Motor neuron (in vitro differentiated cells): ENCODE results near the gene CRHR2. TPM values are rescaled to one million over a fixed set of nuclear protein-coding genes. Genes with fewer than 3 reads are reported as not detected.

ENCODE experiments used
- ATAC-seq, 8 experiments: fragments of 200-7000 bp; cut with Tn5 transposase; replicated peaks in 6 of 8; 2 replicates each; pipeline ENCODE4 v1.8.0; 2021; ENCODE audit warnings: mild to moderate bottlenecking in 8 of 8, moderate library complexity in 8 of 8
- H3K27ac ChIP-seq, 2 donors: fragments of 250-450 bp; sonication (Bioruptor Pico); 2 replicates each; pipeline ENCODE4 v1.9.0; 2021; ENCODE audit warnings: antibody characterized with exemption in 2 of 2, mild to moderate bottlenecking in 2 of 2, moderate library complexity in 1 of 2
- H3K4me1 ChIP-seq, 2 donors: fragments of 250-450 bp; sonication (Bioruptor Pico); replicated peaks in 1 of 2; 2 replicates each; pipeline ENCODE4 v1.6.1; 2021; ENCODE audit warnings: antibody characterized with exemption in 2 of 2, mild to moderate bottlenecking in 2 of 2, moderate library complexity in 1 of 2
- H3K4me3 ChIP-seq, 5 donors: fragments of 250-450 bp; sonication (Bioruptor Pico); 2 replicates each; pipeline ENCODE4 v1.9.0; 2021; ENCODE audit warnings: antibody characterized with exemption in 5 of 5, mild to moderate bottlenecking in 5 of 5, moderate library complexity in 4 of 5
- WGBS, 10 experiments: fragments of 450-650 bp; shearing (Covaris generic); methylation state at CpG; one replicate each; pipeline ENCODE4 v1.0.0; 2022; 5-methylcytosine and 5-hydroxymethylcytosine counted together
- in situ Hi-C, 9 experiments: fragments of 400-800 bp; cut with MboI; loops; one replicate each; pipeline ENCODE4 v1.15.0; 2021; ENCODE audit warnings: low sequenced_read_pairs in 9 of 9, low pct_unique_long_range_greater_than_20kb in 2 of 9; ENCODE audit not compliant: unreplicated experiment in 9 of 9
- total RNA-seq, 8 experiments: library from RNA; unstranded; fragments of 300-600 nt; gene quantifications; 2 replicates each; pipeline versions ENCODE4 v1.2.3 to v1.2.4, GENCODE V29; 2022

Gene CRHR2
- total RNA-seq, result 1 to 10 TPM in 2 of 8 experiments, under 1 TPM in 5, not detected in 1; 0.22 to 1.2 (median 0.60) TPM

DNA sequence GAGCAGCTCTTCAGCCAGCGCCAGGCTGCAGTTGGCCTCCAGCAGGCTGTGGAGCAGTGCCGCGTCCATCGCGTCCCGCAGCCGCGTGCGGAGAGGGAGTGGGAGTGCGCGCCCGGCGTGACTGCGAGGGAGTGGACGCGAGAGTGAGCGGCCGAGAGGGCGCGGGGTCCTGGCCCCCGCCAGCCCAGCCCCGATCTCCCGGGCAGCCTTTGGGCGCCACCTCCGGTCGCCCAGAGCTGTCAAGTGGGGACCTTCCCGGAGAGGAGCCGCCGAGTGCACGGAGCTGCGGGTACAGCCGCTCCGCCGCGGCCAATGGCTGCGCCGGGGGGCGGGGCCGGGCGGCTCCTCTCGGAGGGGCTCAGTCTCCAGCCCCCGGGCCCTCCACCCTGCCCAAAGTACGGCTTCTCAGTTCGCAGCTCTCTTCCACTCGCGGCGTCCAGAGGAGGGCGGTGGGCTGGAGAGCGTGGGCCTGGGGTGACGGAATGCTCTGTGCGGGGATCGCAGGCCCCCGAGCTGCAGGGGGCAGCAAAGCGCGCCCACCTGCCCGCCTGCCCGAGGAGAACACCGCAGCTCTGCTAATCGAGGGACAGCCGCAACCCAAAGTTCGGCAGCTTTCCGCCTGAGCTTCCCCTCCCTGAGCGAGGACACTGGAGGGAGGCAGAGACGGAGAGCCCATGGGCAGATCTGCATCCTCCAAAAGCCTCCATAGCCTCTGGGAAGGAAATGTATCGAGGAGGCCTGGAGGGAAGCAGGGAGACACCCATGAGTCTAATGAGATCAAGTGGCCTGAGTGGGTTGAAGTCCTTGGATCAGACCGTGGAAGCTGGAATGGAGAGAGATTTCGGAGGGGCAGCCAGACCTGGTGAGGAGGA lies at the start of gene CRHR2:
Gene CRHR2, minus strand, starts transcription at position 245 of the 872 bp plus-strand sequence. Its CDS starts 176 bp downstream, at position 69.
- no peak within 1 kb of the TSS for H3K27ac ChIP-seq
- 0 to 80% (median 20%) methylated on average over 1 to 5 of the region's 67 CpGs; no CpG with 5 or more reads in 5 of the 10 experiments for WGBS, 10 experiments
- peak; percentile 66 to 88 (median 85) for ATAC-seq
- in situ Hi-C loops, result no loop called here
- peak within 1 kb of the TSS; percentile 28 to 43 (median 38) for H3K4me3 ChIP-seq
- H3K4me1 ChIP-seq, result peaks cover 15 to 32% of the 10 kb centered on the region in 2 donors

DNA sequence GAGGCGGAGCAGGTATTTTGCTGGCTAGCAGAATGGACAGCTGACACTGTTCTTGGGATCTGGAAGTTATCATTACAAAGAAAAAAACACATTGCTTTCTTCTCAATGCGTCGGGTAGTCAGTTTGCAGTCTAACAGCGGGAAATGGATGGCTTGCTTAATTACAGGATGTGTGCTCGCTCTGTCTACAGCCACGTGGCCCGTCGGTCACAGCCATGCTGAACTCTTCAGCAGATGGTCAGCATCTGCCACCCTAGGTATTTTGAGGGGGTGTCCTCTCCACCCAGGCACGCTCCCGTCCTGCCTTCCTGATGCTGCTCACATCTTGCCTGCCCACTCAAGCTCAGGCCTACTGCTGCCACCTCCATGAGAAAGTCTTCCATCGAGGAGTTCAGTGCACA lies 49.3 kb upstream of the CRHR2 start:
- Histone ChIP-seq H3K4me1 (peaks cover 26 to 29% of the 10 kb centered on the region in 2 donors), H3K4me3 (no peak overlapping the region), H3K27ac (peak overlapping the region in 1 of 2 donors; percentile 74)
- ATAC-seq, result peak in 6 of 8 experiments; percentile 18 to 78 (median 70)
- WGBS, 10 experiments, result 35 to 100% (median 68%) methylated on average over 1 to 7 of the region's 11 CpGs; no CpG with 5 or more reads in 3 of the 10 experiments
- in situ Hi-C loops, result loop anchor here in 1 of 9 experiments (25.0 kb wide), 1 partner anchor 169 kb away; no protein-coding TSS in a partner anchor

DNA sequence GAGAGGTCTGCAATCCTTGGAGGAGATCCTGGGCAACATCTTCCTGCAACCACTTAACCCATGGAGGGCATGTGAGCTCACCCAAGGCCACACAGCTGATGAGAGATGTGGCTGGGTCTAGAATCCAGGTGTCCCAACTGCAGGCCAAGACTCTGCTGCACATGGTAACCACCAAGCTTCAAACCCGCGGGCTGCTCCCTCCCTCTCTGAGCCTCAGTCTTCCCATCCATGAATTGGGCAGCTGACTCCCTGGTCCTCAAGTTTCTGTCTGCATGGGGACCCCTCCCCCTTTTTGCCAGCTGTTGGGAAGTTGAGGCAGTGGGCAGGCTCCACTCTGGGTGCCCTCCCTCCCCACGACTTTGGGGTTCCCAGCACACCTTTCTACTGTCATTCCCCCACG lies 48.7 kb upstream of the CRHR2 start:
- in situ Hi-C loops, result loop anchor here in 1 of 9 experiments (25.0 kb wide), 1 partner anchor 169 kb away; no protein-coding TSS in a partner anchor
- Histone ChIP-seq H3K4me3 (no peak overlapping the region), H3K27ac (peak overlapping the region in 1 of 2 donors; percentile 37), H3K4me1 (peaks cover 32 to 35% of the 10 kb centered on the region in 2 donors)
- WGBS, 10 experiments, result 28 to 100% (median 80%) methylated on average over 1 to 4 of the region's 4 CpGs; no CpG with 5 or more reads in 5 of the 10 experiments
- no peak for ATAC-seq

DNA sequence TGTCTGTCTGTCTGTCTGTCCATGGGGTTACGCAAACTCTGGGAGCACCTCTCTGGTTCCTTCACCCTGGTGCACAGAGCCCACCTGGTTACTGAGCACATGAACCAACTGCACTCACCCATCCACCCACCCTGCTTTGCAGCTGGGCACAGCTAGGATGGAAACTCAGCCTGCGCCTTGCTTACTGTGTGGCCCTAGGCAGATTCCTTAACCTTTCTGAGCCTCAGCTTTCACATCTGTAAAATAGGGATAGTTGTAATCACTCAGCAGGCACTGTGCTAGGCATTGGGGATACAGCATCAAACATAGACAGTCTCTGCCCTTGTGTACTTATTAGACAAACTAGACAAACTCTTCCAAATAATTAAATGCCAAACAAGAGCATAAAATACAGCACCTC lies 47.8 kb upstream of the CRHR2 start:
- no peak overlapping the region for H3K27ac ChIP-seq
- in situ Hi-C loops, result loop anchor here in 1 of 9 experiments (25.0 kb wide), 1 partner anchor 168 kb away; no protein-coding TSS in a partner anchor
- WGBS, 10 experiments, result 100% methylated on average over 1 of the region's 2 CpGs; no CpG with 5 or more reads in 7 of the 10 experiments
- no peak for ATAC-seq
- H3K4me1 ChIP-seq, result peaks cover 40 to 43% of the 10 kb centered on the region in 2 donors
- H3K4me3 ChIP-seq, result no peak overlapping the region

DNA sequence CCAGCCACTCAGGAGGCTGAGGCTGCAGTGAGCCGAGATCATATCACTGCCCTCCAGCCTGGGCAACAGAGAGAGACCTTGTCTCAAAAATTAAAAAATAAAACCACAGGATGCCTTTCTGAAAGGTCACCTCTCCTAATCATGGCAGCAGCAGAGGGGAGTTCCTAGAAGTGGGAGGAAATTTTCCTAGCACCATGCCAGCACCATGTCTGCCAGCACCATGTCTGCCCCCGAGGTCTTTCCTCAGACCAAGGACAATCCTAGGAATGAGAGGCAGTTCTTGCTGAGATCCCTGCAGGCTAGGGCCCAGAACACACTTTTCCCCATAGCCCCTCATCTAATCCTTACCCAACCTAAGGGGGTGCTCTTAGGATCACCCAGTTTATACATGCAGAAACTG lies 47.4 kb upstream of the CRHR2 start:
- in situ Hi-C loops, result loop anchor here in 2 of 9 experiments (10.0 to 25.0 kb wide), 2 partner anchors 55 to 167 kb away; no protein-coding TSS in a partner anchor

DNA sequence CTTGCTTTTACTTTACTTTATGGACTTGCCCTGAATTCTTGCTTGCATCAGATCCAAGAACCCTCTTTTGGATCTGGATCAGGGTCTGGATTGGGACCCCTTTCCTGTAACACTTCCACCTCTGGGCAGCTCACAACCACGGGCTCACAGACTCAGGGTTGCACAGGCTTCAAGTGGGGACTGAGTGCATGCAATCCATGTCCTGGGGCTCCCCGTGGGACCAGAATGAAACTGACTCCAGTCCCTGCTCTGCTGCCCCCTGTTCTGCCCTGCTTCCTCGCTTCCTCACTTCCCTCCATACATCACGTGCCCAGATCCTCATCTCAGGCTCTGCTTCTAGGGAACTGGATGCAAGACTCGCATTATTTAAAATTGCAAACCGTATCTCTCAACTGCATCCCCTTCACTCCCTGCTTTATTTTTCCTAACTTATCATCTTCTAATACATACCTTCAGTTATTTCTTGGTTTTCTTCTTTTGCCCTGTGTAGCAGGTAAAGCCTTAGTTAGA lies 46.4 kb upstream of the CRHR2 start:
- no peak for ATAC-seq
- in situ Hi-C loops, result loop anchor here in 2 of 9 experiments (10.0 to 25.0 kb wide), 2 partner anchors 54 to 166 kb away; no protein-coding TSS in a partner anchor
- Histone ChIP-seq H3K27ac (no peak overlapping the region), H3K4me3 (no peak overlapping the region), H3K4me1 (peaks cover 33 to 34% of the 10 kb centered on the region in 2 donors)
- 30 to 85% (median 58%) methylated on average over 1 to 6 of the region's 6 CpGs; no CpG with 5 or more reads in 2 of the 10 experiments for WGBS, 10 experiments

More for the DNA sequence above, 47.4 kb upstream of the CRHR2 start:
- H3K4me1 ChIP-seq, result peaks cover 40 to 41% of the 10 kb centered on the region in 2 donors
- 0 to 92% (median 67%) methylated on average over 1 to 2 of the region's 2 CpGs; no CpG with 5 or more reads in 6 of the 10 experiments for WGBS, 10 experiments
- H3K4me3 ChIP-seq, result no peak overlapping the region
- no peak overlapping the region for H3K27ac ChIP-seq
- no peak for ATAC-seq

DNA sequence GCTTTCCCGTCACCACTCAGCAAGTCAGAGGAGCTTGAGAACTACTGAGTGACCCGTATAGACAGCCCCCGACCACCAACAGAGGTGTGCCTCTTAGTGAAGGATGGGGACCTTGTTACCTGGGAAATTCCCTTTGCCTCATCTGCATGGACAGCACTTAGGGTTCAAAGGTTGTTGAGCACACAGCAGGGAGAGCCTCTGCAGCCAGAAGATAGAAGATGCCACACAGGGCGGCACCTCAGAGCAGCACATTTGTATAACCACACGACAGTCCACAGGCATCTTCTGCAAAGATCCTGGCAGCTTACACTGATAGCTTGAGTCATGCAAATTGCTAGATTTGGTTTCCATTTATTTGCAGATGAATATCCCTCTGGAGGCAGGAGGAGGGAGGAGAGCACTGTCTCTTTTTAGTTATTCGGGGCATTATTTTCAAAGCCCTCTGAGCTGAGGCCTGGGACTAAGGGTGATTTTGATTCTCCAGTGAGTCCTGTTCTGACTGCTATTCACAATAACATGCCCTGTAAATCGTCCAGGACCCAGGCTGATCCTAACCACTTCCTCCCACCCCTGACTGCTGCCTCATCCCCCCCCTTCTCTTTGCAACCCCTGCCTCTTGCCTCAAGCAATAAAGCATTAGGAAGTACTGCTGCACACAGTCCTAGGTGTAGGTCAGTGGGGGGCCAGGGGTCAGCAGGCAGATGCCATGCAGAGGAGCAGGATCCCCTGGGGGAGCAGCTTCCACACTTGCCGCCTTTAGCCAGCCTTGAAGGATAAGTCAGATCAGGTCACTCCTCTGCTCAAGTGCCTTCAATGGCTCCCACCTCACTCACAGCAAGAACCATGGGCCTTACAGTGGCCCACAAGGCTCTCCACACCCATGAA lies 45.0 kb upstream of the CRHR2 start:
- peak; percentile 52 to 94 (median 62) for ATAC-seq
- H3K4me3 ChIP-seq, result no peak overlapping the region
- H3K27ac ChIP-seq, result peak overlapping the region; percentile 8 to 16
- WGBS, 10 experiments, result 40 to 67% (median 44%) methylated on average over 1 to 4 of the region's 8 CpGs; no CpG with 5 or more reads in 5 of the 10 experiments
- in situ Hi-C loops, result loop anchor here in 2 of 9 experiments (10.0 to 25.0 kb wide), 2 partner anchors 53 to 165 kb away; no protein-coding TSS in a partner anchor
- H3K4me1 ChIP-seq, result peaks cover 33 to 34% of the 10 kb centered on the region in 2 donors

DNA sequence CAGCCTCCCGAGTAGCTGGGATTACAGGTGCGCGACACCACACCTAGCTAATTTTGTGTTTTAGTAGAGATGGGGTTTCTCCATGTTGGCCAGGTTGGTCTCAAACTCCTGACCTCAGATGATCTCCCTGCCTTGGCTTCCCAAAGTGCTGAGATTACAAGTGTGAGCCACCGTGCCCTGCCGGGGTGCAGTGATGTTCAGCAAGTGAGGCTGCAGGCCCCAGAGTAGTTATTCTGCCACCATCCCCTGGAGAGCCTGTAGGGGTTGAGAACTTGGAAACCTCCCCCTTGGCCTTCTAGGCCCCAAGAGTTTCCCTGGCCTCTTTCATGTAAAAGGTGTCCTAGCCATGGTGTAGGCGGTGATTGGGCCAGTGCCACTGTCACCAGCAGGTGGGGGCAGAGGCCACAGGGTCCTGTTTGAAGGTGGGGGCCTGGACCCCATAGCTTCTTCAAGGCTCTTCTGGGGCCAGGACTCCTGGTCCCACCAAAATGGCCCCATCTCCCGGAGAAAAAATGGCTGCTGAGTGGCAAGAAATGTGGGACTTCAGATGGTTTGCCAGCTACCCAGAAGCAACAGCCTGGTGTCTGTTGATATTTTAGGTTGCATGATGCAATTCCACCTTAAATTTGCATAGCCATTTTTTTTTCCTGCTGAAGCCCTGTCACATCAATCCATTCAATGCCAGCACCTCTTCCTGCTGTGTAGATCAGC lies 44.2 kb upstream of the CRHR2 start:
- in situ Hi-C loops, result loop anchor here in 2 of 9 experiments (10.0 to 25.0 kb wide), 2 partner anchors 52 to 164 kb away; no protein-coding TSS in a partner anchor
- peak in 2 of 8 experiments; percentile 7 to 32 for ATAC-seq
- Histone ChIP-seq H3K4me1 (peaks cover 28 to 29% of the 10 kb centered on the region in 2 donors), H3K27ac (peak overlapping the region in 1 of 2 donors; percentile 21), H3K4me3 (no peak overlapping the region)
- WGBS, 10 experiments, result 92 to 100% (median 94%) methylated on average over 1 to 7 of the region's 7 CpGs; no CpG with 5 or more reads in 5 of the 10 experiments

DNA sequence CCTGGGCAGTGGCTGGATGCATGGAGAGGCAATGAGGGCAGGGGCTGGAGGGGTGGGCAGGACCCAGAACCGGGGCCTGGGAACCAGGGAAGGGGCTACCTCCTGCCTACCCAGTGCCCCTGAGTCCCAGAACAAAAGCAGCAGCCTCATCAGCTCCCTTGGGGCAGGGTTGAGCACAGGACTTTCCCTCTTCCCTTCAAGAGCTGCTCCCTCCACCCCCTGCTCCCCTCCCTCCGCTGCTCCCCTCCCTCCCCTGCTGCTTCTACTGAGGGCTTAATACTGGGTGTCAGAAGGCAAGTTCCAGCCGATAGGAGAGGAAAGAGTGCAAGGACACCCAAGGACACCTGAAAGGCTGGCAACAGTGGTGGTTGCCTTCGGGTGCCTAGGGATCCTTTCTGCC lies 41.5 kb upstream of the CRHR2 start:
- ATAC-seq, result peak in 1 of 8 experiments; percentile 11
- no peak overlapping the region for H3K27ac ChIP-seq
- H3K4me3 ChIP-seq, result no peak overlapping the region
- in situ Hi-C loops, result loop anchor here in 1 of 9 experiments (10.0 kb wide), 1 partner anchor 49 kb away; no protein-coding TSS in a partner anchor
- H3K4me1 ChIP-seq, result peaks cover 24 to 25% of the 10 kb centered on the region in 2 donors
- 20 to 67% (median 60%) methylated on average over 1 of the region's 4 CpGs; no CpG with 5 or more reads in 7 of the 10 experiments for WGBS, 10 experiments

DNA sequence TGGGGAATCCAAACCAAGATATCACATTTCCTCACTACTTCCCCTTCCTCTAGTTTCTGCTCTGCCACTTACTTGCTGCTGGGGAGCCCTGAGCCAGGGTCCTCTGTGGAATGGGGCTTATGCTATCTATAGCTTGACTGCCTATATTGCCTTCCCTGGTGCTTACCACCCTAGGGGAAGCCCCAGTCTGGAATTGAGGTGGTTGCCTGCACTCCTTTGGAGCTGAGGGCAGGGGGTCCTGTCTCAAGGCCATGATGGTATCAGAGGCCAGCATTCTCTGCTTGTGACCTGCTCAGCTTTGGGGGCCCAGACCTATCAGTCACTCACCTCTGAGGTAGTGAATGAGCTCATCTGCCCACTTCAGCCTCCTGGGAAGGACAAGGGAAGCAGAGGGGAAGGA lies 40.4 kb upstream of the CRHR2 start:
- in situ Hi-C loops, result loop anchor here in 1 of 9 experiments (10.0 kb wide), 1 partner anchor 48 kb away; no protein-coding TSS in a partner anchor
- H3K27ac ChIP-seq, result no peak overlapping the region
- H3K4me1 ChIP-seq, result peaks cover 24 to 25% of the 10 kb centered on the region in 2 donors
- ATAC-seq, result no peak
- no peak overlapping the region for H3K4me3 ChIP-seq

DNA sequence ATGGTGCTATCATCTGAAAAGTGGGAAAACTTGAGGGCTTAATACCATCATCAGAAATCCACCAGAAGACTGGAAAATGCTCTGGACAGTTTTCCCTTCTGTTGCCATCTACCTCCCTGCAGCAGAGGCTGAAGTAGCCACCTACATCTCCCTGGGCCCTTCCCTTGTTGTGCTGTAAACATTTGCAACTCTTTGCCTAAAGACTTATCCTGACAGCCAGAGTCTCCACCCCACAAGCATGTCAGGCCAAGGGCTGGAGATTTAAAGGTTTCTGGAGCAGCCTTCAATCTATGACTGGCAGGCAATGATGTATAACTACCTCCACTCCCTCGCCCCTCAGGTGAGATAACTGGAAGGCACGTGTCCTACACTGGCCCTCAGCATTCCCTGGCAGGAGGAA lies 39.9 kb upstream of the CRHR2 start:
- Histone ChIP-seq H3K4me3 (no peak overlapping the region), H3K4me1 (peaks cover 20% of the 10 kb centered on the region in 2 donors), H3K27ac (no peak overlapping the region)
- in situ Hi-C loops, result loop anchor here in 1 of 9 experiments (10.0 kb wide), 1 partner anchor 47 kb away; no protein-coding TSS in a partner anchor
- WGBS, 10 experiments, result 0 to 60% (median 37%) methylated on average over 1 to 2 of the region's 2 CpGs; no CpG with 5 or more reads in 4 of the 10 experiments
- peak in 2 of 8 experiments; percentile 52 to 78 for ATAC-seq
